Measurements from ENCODE around the gene MPND.

DNA sequence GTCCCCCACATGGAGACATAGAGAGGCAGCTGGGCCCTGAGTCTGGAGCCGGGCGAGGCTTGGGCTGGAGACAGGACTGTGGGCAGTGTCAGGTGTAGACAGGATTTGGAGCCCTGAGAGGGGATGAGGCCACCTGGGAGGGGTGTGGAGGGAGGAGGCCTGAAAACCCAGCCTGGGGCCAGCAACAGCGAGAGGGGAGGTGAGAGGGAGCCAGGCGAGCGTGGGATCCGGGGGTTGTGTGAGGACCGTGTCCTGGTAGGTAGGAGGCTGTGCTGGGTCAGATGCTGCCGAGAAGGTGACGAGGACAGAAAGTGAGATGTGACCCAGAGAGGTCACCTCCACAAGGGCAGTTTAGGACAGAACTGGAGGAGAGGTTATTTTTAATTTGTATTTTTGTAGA lies 7.4 kb downstream of the MPND start:
- TF ChIP-seq CTCF (IDR thresholded peaks at IDR 0.05) (no peak), POLR2AphosphoS5 (IDR thresholded peaks at IDR 0.05) (no peak), POLR2A (IDR thresholded peaks at IDR 0.05) (no peak)
